Activated CD4-positive, alpha-beta T cell treated with anti-CD3 and anti-CD28 coated beads for 4 hours (primary cell): ENCODE measurements around the gene OBI1.

Experiments used
- DNase-seq, 2 donors: peaks; one replicate each; pipeline ENCODE4 v3.0.0-alpha.2; 2020

OBI1 gene

GRCh38 chr13:78603240-78603957 lies 55.6 kb downstream of the OBI1 start, which contains the start of gene POU4F1:
Gene POU4F1 (minus strand): TSS chr13:78603552. CDS start chr13:78603326, 226 bp downstream.
- DNase-seq: peak; percentile 39 to 42

- no peak for DNase-seq
Measured at GRCh38 chr13:78602561-78603239, 56.3 kb downstream of the OBI1 start.

- DNase-seq: no peak
Measured at GRCh38 chr13:78601874-78602560, 56.9 kb downstream of the OBI1 start.

- no peak for DNase-seq
Measured at GRCh38 chr13:78601124-78601873, 57.7 kb downstream of the OBI1 start.

GRCh38 chr13:78600280-78600883 lies 58.6 kb downstream of the OBI1 start:
- DNase-seq: no peak

- DNase-seq: no peak
Measured at GRCh38 chr13:78599645-78600279, 59.2 kb downstream of the OBI1 start.

- DNase-seq: no peak
Measured at GRCh38 chr13:78598966-78599644, 59.9 kb downstream of the OBI1 start.

GRCh38 chr13:78598116-78598781 lies 60.7 kb downstream of the OBI1 start:
- no peak for DNase-seq

- no peak for DNase-seq
Measured at GRCh38 chr13:78597602-78597932, 61.4 kb downstream of the OBI1 start.

- no peak for DNase-seq
Measured at GRCh38 chr13:78596736-78597601, 62.0 kb downstream of the OBI1 start.

GRCh38 chr13:78596399-78596735 lies 62.6 kb downstream of the OBI1 start:
- DNase-seq: no peak

GRCh38 chr13:78595495-78596398 lies 63.2 kb downstream of the OBI1 start:
- no peak for DNase-seq

- no peak for DNase-seq
Measured at GRCh38 chr13:78594456-78594975, 64.4 kb downstream of the OBI1 start.

- DNase-seq: no peak
Measured at GRCh38 chr13:78593652-78594455, 65.1 kb downstream of the OBI1 start.

GRCh38 chr13:78593129-78593528 lies 65.8 kb downstream of the OBI1 start:
- no peak for DNase-seq

- DNase-seq: no peak
Measured at GRCh38 chr13:78592584-78592983, 66.4 kb downstream of the OBI1 start.

- DNase-seq: no peak
Measured at GRCh38 chr13:78589206-78589605, 69.7 kb downstream of the OBI1 start.

- no peak for DNase-seq
Measured at GRCh38 chr13:78587395-78587794, 71.6 kb downstream of the OBI1 start.
